ENCODE data around the gene CAVIN4.
A peak's percentile ranks its signal among the peaks of the same experiment; 100 is the strongest.

CAVIN4 gene

GRCh38 chr9:100561256-100561655 is 16.6 kb upstream of the CAVIN4 start:
- TF ChIP-seq CTCF (conservative IDR thresholded peaks at IDR 0.05; ENCODE audit: low read length) = no peak
- no peak for DNase-seq (ENCODE audit: low read depth)
- H3K4me3 ChIP-seq (ENCODE audit: low read length) = no peak overlapping the region

GRCh38 chr9:100567856-100568255 is 10.0 kb upstream of the CAVIN4 start:
- no peak for DNase-seq (ENCODE audit: low read depth)
- no peak overlapping the region for H3K4me3 ChIP-seq (ENCODE audit: low read length)
- no peak for TF ChIP-seq CTCF (conservative IDR thresholded peaks at IDR 0.05; ENCODE audit: low read length)

GRCh38 chr9:100573655-100574260 is 4.1 kb upstream of the CAVIN4 start:
- DNase-seq (ENCODE audit: low read depth) = peak; percentile 12
- no peak for TF ChIP-seq CTCF (conservative IDR thresholded peaks at IDR 0.05; ENCODE audit: low read length)
- H3K4me3 ChIP-seq (ENCODE audit: low read length) = no peak overlapping the region

DNA sequence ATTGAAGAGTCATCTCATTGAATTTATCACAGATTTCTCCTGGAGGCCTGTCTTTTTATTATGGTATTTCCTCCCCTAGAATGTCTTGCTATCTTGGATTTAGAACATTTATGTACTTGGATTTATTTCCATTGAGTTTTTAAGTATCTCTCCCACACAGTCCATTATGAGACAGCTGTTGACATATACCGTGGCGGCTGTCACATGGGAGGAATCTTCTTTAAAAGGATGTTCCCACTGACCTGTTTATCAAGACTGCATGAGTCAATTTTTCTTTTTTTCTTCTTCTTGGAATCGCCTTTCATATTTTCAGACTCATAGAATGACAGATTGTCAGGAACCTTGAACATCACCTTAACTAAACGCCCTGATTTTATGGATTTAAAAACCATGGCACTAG is 2.9 kb upstream of the CAVIN4 start:
- no peak for TF ChIP-seq CTCF (conservative IDR thresholded peaks at IDR 0.05; ENCODE audit: low read length)
- no peak overlapping the region for H3K4me3 ChIP-seq (ENCODE audit: low read length)
- no peak for DNase-seq (ENCODE audit: low read depth)

GRCh38 chr9:100575765-100576386 is 2.0 kb upstream of the CAVIN4 start:
- H3K4me3 ChIP-seq (ENCODE audit: low read length) = no peak overlapping the region
- TF ChIP-seq CTCF (conservative IDR thresholded peaks at IDR 0.05; ENCODE audit: low read length) = no peak
- DNase-seq (ENCODE audit: low read depth) = peak; percentile 80

- DNase-seq (ENCODE audit: low read depth) = no peak
- TF ChIP-seq CTCF (conservative IDR thresholded peaks at IDR 0.05; ENCODE audit: low read length) = no peak
- H3K4me3 ChIP-seq (ENCODE audit: low read length) = no peak overlapping the region
Measured at GRCh38 chr9:100578610-100579009, 731 bp downstream of the CAVIN4 start.

GRCh38 chr9:100579665-100580064 is 1.8 kb downstream of the CAVIN4 start:
- TF ChIP-seq CTCF (conservative IDR thresholded peaks at IDR 0.05; ENCODE audit: low read length) = no peak
- no peak overlapping the region for H3K4me3 ChIP-seq (ENCODE audit: low read length)
- DNase-seq (ENCODE audit: low read depth) = no peak

Data from AG10803 (cell line).